HG03565 (cell line): Measurements from ENCODE around the gene CELSR1.

Experiments
- ATAC-seq: cut with Tn5 transposase; IDR thresholded peaks from one replicate; pipeline ENCODE4 v1.9.1; 2021; ENCODE audit warnings: mild to moderate bottlenecking, moderate library complexity; ENCODE audit not compliant: unreplicated experiment

The CELSR1 gene

GRCh38 chr22:46537225-46537945 lies at the start of gene CELSR1:
Gene CELSR1 (minus strand): TSS chr22:46537620. CDS start chr22:46537170, 450 bp downstream.
- no peak for ATAC-seq

GRCh38 chr22:46587061-46587460 lies 49.6 kb upstream of the CELSR1 start:
- peak; percentile 36 for ATAC-seq

GRCh38 chr22:46586531-46587011 lies 49.2 kb upstream of the CELSR1 start:
- no peak for ATAC-seq

GRCh38 chr22:46586123-46586519 lies 48.7 kb upstream of the CELSR1 start:
- no peak for ATAC-seq

GRCh38 chr22:46585340-46586122 lies 48.1 kb upstream of the CELSR1 start:
- ATAC-seq, result no peak

GRCh38 chr22:46584081-46584921 lies 46.9 kb upstream of the CELSR1 start:
- no peak for ATAC-seq

- ATAC-seq, result no peak
Measured at GRCh38 chr22:46583571-46583970, 46.2 kb upstream of the CELSR1 start.

GRCh38 chr22:46582281-46582933 lies 45.0 kb upstream of the CELSR1 start:
- no peak for ATAC-seq

GRCh38 chr22:46581538-46582244 lies 44.3 kb upstream of the CELSR1 start:
- no peak for ATAC-seq

GRCh38 chr22:46580940-46581537 lies 43.6 kb upstream of the CELSR1 start:
- no peak for ATAC-seq

- no peak for ATAC-seq
Measured at GRCh38 chr22:46579751-46580449, 42.5 kb upstream of the CELSR1 start.

- ATAC-seq, result no peak
Measured at GRCh38 chr22:46578824-46579561, 41.6 kb upstream of the CELSR1 start.

GRCh38 chr22:46578251-46578823 lies 40.9 kb upstream of the CELSR1 start:
- ATAC-seq, result no peak

GRCh38 chr22:46577368-46578249 lies 40.2 kb upstream of the CELSR1 start:
- no peak for ATAC-seq

GRCh38 chr22:46576556-46577367 lies 39.3 kb upstream of the CELSR1 start:
- no peak for ATAC-seq

GRCh38 chr22:46575911-46576555 lies 38.6 kb upstream of the CELSR1 start:
- ATAC-seq, result no peak
